Adrenal gland (tissue), 5 donors: ENCODE measurements around the gene BMP2K.

Experiments
- CTCF ChIP-seq, 6 experiments: fragments of 450-650 bp in 4 of 6; fragments of 200-600 bp in 2 of 6; sonication (generic) in 1 of 6; IDR thresholded peaks; 1 replicate in 5 of 6; 2 replicates in 1 of 6; pipeline versions ENCODE4 v1.5.1 to v1.8.0; 2016 to 2021; ENCODE audit warnings: antibody characterized with exemption in 6 of 6, mild to moderate bottlenecking in 2 of 6, moderate library complexity in 1 of 6
- POLR2A ChIP-seq, 2 donors: fragments of 450-650 bp; IDR thresholded peaks; one replicate each; pipeline ENCODE4 v1.6.1; 2017; ENCODE audit warnings: antibody characterized with exemption in 2 of 2, mild to moderate bottlenecking in 2 of 2, moderate library complexity in 1 of 2
- donor health status: DM: no; HTN: no; CAD: no.

DNA sequence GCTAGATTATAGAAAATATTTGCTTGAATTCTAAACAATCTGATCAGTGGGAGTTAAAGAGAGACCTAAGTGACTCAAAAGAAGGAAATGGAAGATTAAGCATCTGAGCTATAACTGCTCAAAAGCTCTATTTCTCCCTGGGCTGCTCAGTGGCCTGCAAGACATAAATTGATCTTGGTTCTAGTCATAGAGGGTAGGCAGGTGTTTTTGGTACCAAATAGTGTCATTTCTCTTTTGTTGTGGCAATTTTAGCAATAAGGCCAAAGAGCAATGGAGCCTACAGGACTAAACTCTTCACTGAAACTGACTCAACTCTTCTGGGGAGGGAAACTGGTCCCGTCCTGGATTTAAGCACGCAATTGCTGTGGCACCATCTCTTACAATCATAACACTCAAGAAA is 33.9 kb upstream of the BMP2K start:
- TF ChIP-seq POLR2A (IDR thresholded peaks at IDR 0.05): no peak
- no peak for TF ChIP-seq CTCF (IDR thresholded peaks at IDR 0.05)
